HG03280 (cell line): ENCODE results near the gene ANXA6.

Experiments
- ATAC-seq: cut with Tn5 transposase; IDR thresholded peaks from one replicate; pipeline ENCODE4 v1.9.1; 2021; ENCODE audit warnings: mild to moderate bottlenecking, moderate library complexity; ENCODE audit not compliant: unreplicated experiment

The ANXA6 gene

DNA sequence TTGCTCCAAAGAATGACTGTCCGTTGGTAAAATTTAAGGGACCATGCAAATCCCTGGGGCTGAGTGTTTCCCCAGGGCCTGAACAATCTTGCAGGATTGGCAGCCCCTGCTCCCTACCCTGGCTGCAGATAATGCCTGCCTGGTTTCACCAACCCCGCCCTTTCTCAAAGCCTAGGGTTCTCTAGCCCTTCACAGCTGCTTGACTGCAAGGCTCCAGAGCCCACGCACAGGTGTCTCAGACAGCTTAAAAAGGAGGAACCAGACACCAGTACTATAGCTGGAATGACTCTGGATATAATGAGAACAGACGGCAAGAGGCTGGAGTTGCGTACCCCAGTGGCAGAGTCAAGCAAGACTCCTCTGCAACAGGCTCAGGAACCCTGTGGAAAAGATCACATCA is 51.5 kb downstream of the ANXA6 start:
- ATAC-seq = no peak

DNA sequence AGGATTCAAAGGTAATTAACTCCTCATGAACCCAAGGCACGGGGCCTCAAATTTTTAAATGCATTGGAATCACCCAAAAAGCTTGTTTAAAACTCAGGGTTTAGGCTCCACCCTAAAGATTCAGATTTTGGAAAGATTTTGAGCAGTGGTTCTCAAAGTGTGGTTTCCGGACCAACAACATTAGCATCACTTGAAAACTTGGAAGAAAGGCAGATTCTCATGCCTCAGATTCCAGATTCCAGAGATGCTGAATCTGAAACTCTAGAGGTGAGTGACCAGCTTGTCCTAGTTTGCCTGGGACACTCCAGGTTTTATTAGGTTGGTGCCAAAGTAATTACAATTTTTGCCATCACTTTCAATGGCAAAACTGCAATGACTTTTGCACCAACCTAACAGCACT is 52.0 kb downstream of the ANXA6 start:
- no peak for ATAC-seq

DNA sequence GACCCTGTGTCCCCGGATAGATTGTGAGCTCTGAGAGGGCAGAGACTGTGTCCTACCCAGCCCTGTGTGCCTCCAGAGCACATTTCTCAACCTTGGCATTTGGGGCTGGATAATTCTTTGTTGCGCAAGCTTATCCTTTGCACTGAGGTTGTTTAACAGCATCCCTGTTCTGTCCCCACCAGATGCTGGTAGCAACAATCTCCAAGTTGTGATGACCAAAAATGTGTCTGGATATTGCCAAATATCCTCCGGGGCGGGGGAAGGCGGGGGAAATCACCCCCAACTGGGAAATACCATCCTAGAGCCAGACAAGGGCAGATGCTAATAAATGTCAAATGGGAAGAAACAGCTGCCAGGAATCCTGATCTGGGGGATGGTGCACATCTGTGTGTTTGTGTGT is 52.8 kb downstream of the ANXA6 start:
- no peak for ATAC-seq

DNA sequence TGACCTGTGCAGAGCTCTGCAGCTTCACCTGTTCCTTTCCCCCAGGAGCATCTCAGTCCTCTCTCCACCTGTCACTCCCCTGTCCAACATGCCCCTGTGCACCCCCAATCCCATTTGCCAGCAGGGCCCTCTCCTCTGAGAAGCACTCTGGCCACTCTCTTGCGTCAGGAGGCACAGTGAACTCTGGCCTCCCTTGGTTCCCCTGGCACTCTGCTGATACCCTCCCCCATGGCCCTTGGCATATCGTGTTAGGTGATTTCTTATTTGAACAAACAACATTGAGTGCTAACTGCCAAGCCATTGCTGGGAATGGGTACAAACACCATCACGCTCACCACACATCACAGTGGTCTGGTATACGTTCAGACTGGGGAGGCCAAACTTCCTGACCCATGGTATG is 55.8 kb downstream of the ANXA6 start:
- no peak for ATAC-seq

DNA sequence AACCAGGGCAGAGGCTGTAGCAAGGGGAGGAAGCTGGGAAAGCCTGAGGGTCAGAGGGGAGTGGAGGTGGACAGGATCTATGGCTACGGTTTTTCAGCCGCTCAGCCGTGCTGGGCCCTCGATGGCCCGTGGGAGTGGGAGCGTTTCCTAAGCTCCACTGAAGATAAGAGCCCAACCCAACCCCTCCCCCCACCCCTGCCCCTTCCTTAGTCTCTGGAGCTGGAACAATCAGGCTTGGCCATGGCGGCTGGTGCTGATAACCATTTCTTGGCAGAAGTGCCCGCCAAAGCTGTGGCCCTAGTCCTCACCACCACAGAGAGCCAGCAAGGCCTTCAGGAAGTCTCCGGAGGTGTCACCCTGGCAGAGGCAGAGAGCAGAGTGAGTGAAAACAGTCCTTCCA is 56.4 kb downstream of the ANXA6 start:
- ATAC-seq = no peak

DNA sequence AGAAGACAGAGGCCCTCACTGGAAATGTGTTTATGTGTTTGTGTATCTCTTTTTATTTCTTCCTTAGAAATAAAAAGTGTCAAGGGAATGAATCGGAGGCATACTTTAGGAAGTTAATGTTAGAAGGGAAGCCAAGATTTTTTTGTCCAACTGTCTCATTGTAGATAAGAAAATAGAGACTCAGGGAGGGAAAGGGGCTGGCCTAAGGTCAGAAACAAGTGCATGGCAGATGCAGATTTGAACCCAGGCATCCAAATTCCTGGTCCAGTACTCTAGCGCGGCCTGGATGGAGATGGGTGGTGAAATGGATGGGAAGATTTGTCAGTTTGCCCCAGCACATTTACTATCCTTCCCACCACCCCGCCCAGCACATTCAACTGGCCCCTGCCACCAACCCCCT is 56.9 kb downstream of the ANXA6 start:
- ATAC-seq = no peak

DNA sequence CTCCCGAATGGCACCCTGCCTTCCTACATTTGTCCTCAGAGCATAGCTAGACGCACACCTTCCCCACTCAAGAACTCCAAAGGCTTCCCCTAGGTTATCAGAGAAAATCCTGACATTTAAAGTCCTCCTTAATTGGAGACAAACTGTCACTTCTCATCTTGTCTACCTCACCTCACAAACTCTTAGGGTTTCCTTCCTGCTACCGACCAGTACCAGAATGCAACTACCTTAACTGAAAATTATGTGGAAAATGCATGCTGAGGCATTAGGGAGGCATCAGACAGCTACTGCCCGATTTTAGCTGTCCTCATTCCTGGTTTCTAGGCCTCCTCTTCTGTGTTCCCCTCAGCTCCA is 58.8 kb downstream of the ANXA6 start:
- no peak for ATAC-seq

DNA sequence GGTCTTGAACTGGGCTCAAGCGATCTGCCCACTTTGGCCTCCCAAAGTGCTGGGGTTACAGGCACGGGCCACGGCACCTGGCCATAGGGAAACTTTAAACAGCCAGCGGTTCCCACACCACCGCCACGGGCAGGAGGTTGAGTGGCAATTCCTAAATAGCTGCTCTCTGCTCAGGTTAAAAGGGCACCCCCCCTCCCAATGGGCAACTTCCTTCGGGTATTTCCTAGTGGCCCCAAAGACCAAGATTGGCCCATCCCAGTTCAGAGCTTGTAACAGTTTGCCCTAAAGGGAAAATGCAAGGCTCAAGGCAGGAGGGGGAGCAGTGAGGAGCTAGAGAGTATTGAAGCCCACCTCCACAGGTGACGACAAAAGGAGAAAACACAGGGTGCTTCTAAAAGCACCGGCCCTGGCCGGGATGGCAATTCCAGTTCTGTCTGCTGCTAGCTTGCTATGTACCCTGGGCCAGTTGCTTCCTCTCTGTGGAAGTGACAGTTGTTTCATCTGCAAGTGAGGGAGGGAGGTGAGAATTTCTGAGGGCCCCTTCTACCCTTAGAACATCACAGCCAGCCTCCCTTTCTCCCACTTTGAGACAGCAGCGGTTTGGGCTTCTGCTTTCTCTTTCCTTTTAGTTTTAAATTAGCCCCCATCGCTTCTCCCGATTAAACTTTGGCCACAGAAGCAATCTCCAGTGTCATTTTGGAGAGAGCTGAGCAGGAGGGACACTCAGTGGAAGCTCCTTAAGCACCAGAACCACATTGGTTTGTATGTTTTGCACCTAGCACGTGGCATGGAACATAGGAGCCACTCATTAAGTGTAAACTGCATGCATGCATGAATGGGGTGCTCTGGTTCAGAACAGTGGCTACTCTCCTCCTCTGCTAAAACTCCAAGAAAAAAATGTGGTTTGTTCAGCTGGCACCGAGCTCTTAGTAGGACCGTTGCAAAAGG is 59.5 kb downstream of the ANXA6 start:
- ATAC-seq = no peak

DNA sequence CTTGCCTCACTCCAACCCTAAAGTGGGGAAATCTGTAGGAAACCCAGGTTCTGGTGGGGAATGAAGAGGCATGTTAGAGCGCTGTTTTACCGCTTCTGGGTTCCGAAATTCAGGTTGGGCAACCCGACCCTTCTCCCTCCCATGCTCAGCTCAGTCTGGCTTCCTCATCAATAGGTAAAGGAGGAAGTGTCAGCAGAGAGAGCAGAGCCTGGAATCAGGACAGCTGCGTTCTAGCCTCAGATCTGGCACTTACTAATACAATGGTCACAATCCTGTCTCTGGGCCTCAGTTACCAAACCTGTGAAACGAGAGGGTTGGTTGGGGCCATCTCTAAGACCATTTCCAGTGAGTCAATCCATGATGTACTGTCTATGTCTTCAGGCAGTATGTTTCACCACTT is 60.5 kb downstream of the ANXA6 start:
- ATAC-seq = no peak

DNA sequence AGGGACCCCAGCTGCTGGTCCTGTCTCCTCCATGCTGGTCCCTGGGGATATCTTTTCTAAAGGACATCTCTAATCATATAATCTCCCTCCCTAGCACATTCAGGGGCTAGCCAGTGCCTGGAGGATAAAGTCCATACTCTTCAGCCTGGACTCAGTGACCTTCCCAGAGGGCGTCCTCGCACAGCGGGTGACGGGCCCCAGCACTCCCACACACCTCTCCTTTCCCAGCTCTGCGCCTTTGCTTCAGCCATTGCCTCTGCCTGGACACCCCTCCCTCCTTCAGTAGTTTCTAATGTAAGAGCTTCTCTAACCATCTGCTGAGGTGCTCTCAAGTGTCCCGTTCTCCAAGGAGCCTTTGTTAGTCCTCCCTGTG is 61.6 kb downstream of the ANXA6 start:
- no peak for ATAC-seq

DNA sequence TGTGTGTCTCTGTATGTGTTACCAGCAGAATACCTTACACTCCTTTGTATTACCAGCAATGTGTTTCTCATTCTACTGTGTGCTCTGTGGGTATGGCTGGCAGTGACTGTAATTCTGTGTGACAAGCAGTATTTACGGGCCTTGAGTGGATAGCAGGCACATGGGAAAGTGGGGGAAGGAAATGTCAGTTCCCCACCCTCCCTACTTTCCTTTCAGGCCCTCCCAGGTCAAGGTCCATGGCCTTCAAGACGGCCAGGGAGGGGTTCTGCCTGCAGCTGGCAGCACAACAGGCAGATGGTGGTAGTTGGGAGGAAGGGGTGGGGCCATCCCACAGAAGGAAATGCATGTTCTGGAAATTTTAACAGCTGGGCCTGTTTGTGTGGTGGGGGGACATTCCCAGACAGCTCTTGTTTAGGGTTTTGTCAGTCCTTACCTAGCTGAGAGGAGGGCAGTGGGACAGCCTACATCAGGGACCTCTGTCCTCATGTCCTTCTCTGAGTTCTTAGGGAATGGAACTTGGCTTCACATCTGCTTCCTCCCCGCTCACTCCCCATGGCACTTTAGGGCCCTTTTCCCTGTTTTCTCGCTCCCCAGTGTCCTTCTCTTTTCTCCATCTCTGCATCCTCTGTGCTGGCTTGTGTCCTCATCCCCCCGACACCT is 62.1 kb downstream of the ANXA6 start:
- no peak for ATAC-seq

DNA sequence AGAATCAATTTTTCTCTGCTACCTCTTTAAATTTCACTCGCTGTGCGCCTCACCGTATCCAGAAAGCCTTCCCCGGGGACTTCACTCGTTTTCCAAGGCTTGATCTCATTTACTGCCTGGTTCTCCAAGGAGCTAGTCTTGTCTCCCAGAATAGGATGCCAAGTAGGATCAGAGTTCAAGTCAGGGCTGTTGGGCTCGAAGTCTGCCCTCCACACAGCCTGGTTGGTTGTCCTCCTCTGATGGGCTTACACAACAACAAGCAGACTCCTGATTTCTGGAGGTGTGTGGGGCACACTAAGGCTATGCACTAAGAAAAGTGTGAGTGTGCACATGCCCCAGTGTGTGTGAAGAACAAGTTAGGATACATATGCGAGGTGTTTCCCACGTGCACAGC is 62.7 kb downstream of the ANXA6 start:
- no peak for ATAC-seq

DNA sequence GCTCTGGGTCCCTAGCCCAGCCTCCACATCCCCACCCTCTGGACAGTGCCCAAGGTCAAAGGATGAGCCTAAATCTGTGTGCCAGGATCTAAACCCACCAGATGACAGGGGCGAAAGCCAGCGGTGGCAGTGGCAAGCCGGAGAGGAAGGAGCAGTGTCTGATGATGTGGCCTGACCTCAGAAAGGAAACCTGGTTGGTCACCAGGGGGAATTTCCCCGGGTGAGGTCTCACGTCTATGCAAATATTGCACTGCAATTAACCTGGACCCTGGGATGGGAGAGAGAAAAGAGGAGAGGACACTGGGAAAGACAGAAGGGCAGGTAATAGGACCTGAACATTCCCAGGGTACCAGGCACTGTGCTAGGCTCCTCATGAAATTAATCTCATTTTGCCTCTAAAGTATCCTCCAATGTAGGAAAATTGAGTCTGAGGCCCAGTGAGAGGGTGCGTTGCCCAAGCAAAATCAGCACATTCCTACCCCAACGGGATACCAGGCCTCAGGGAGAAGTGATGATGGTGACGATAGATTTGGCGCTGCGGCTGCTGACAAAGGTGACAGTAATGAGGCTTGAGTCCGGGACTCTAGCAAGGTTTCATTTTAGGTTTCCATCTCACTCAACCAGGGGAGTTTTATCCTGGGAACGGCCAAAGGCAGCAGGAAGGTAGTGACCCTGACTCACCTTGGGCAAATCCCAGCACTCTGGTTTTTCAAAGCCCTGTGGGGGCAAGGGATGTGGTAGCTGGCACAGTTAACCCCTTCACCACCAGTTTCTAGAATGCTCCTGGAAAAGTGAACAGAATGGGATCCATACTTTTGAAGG is 63.3 kb downstream of the ANXA6 start:
- ATAC-seq = peak; percentile 75

DNA sequence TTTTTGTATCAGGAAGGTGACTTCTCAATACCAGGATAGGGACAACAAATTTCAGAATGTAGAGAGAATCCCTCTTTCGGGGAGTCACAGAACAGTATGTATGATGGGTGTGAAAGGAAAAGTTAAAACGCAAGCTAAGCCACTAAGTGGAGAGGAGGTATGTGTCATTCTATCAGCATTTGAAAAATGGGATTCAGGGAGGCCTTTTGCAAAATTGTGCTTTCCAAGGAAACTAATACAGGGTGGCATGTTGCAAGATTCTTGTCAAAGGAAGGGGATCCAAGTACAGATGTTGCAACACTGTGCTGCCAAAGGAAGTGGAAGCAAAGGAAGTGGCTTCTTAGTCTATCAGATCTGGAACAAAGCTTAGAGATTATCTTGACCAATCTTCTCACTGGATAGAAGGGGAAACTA is 64.1 kb downstream of the ANXA6 start:
- peak; percentile 7 for ATAC-seq

DNA sequence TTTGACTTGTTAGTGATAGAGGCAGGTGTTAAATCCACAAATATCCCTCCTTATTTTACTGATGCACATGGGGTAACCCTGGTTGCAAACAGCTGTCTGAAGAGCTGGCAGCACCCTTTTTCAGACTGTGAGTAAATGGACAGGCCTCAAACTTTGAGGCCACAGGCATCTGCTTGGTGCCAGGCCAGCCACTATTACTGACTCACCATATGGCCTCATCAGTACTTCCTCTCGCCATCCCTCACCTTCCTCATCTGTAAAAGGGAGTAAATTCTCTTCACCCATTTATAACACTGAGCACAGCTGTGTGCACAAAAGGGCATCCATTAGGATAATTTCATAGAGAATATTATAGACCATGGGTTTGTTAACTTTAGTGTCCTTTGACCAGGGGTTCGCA is 64.8 kb downstream of the ANXA6 start:
- ATAC-seq = no peak

DNA sequence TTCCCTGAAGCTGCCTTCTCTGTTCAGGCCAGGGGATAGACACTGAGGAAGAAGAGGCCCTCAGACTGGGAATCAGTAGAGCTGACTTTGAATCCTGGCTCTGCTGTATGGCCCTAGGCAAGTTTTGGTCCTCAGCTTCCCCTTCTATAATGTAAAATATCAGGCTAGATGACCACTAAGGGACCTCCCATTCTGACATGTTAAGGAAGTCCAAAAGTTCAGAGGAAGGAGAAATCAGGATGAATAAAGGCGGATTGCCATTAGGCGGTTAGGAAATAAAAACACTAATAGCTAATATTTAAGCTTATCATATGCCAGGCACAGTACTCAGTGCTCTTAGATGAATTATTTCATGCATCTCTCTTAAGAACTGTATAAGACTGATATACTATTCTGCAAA is 67.9 kb downstream of the ANXA6 start:
- ATAC-seq = no peak

DNA sequence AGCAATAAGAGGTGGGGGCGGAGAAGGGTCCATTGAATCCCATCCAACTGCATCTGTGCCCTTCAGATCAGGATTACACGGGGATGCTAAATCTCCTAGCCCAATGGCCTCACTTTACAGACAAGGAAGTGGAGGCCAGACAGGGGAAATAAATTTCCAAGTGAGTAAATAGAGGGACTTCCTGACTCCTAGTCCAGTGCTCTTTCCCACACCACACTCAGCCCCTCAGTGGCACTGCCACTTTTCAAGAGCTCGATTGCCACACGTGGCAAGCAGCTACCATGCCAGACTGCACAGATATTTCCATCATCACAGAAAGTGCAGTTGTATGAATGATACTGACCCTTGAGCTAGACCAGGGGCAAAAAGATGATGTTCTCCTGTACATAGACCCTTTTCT is 68.6 kb downstream of the ANXA6 start:
- no peak for ATAC-seq

DNA sequence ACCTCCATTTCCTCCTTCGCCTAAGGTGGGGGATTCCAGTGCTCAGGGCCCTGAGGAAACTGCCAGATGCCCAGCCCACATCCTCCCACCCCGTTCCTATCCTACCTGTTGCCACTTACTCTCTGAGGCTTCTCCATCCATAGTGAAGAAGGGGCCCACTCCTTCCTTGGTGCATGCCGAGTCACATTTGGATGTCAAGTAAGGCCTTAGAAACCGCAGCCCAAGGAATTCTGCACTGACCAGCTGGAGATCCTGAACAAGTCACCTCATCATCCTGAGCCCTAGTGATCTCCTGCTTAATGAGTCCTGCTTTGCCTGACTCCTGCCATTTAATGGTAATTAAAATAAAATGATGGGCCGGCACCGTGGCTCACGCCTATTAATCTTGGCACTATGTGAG is 70.1 kb downstream of the ANXA6 start:
- ATAC-seq = no peak

DNA sequence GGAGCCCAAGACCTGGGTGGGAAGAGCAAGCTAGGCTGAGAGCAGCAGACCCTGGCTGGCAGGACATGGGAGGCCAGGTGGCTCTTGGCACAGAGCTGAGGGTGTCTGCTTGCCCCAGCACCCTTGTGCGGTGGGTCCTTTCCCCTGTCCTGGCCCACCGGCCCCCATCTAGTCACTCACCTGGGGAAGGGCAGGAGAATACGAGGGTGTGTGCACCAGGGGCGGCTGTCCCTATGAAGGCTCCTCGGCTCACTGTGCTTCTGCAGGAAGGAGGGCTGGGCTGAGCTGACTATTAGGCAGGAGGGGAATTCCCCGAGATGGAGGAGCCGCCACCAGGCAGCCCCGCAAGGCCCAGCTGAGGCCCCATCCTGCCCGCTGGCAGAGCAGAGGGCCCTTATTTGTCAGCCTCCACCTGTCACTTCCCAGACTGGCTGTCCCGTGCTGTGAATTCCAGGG is 70.6 kb downstream of the ANXA6 start:
- ATAC-seq = peak; percentile 67

DNA sequence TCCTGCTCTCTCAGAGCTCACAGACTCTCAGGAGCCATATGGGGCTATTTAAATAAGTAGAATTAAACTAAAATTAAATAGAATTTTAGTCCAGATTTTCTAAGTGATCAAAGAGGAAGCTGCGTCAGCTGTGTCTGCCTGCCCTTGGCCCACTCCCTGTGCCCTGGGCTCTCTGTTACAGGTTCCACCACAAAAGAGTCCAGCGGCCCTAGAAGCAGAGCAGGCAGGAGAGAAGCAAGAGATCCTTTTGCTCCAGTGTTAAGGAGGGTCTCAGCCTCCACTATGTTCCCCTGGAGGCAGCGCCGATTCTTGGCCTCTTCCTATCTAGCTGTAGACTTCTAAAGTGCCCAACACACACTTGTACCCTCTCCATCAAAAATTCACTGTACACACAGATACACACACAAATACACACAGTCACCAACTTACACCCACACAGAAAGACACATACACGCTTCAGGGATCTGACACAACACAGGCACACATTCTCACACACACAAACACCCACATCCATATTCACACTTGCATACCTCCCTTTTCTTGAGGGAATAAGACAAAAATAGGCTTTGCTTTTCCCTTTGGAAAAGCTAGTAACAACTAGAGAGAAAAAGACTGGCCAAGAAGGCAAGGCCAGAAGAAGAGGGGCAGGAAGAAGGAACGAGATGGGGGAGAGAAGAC is 71.2 kb downstream of the ANXA6 start:
- no peak for ATAC-seq

DNA sequence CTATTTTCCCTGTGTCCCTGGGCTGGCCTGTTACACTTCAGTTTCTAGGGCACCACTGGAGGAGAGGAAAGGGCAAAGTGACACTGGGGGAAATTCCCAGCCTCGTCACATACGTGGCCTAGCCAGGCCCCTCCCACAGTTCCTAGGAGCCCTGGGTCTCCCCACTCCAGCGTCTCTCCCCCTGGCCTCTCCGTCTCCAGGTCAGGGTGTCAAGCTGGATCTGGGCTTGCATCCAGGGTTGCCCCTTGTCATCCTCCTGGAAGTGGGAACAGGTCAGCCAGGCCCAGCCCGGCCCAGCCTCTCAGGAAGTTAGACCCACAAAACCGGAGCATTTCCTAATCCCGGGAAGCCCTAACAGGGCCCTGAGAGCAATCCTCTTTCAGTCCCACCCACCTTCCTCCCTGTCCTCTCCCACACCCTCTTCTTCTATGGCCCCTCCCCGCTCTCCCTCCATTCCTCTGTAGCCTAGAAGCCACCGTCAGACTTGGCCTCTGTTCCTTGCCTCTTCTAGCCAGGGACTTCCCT is 72.0 kb downstream of the ANXA6 start:
- ATAC-seq = no peak
